Mesendoderm (in vitro differentiated cells): ENCODE data around the gene RHBDF1.

Source experiments
- DNase-seq: peaks from one replicate; pipeline ENCODE4 v3.0.0; 2013
- H2AK5ac ChIP-seq: 2 replicates; pipeline ENCODE4 v1.6.1; 2013; ENCODE audit warnings: low read length, inconsistent platforms
- H2BK120ac ChIP-seq: 2 replicates; pipeline ENCODE4 v1.6.1; 2013; ENCODE audit warnings: low read depth, mild to moderate bottlenecking, low read length, moderate library complexity, mixed read lengths
- H2BK15ac ChIP-seq: replicated peaks from 2 replicates; pipeline ENCODE4 v1.6.1; 2013; ENCODE audit warnings: low read depth, mild to moderate bottlenecking, moderate library complexity
- H2BK5ac ChIP-seq: 2 replicates; pipeline ENCODE4 v1.6.1; 2013; ENCODE audit warnings: low read length, inconsistent platforms
- H3K18ac ChIP-seq: 2 replicates; pipeline ENCODE4 v1.6.1; 2013; ENCODE audit warnings: mild to moderate bottlenecking, low read length, mixed read lengths
- H3K23ac ChIP-seq: one replicate; pipeline ENCODE4 v1.6.1; 2013; ENCODE audit warnings: low read length
- H3K27ac ChIP-seq: 2 replicates; pipeline ENCODE4 v1.5.1; 2013; ENCODE audit warnings: low read depth, mild to moderate bottlenecking, inconsistent platforms, low read length, moderate library complexity
- H3K27me3 ChIP-seq: 2 replicates; pipeline ENCODE4 v1.6.1; 2013; ENCODE audit warnings: low read length, control low read depth, mild to moderate bottlenecking, inconsistent platforms; ENCODE audit not compliant: insufficient read depth, poor library complexity
- H3K36me3 ChIP-seq: 2 replicates; pipeline ENCODE4 v1.6.1; 2013; ENCODE audit warnings: low read length, inconsistent platforms; ENCODE audit not compliant: control insufficient read depth, insufficient read depth
- H3K4ac ChIP-seq: one replicate; pipeline ENCODE4 v1.6.1; 2013; ENCODE audit warnings: low read depth, mild to moderate bottlenecking, low read length, moderate library complexity
- H3K4me1 ChIP-seq: 2 replicates; pipeline ENCODE4 v1.6.1; 2013; ENCODE audit warnings: low read depth, low read length, inconsistent platforms; ENCODE audit not compliant: control insufficient read depth
- H3K4me2 ChIP-seq: 2 replicates; pipeline ENCODE4 v1.6.1; 2013; ENCODE audit warnings: low read length
- H3K4me3 ChIP-seq: 2 replicates; pipeline ENCODE4 v1.5.1; 2013; ENCODE audit warnings: mild to moderate bottlenecking, low read length
- H3K56ac ChIP-seq: one replicate; pipeline ENCODE4 v1.6.1; 2013; ENCODE audit warnings: low read length
- H3K79me1 ChIP-seq: 2 replicates; pipeline ENCODE4 v1.6.1; 2013; ENCODE audit warnings: low read length, inconsistent platforms
- H3K79me2 ChIP-seq: 2 replicates; pipeline ENCODE4 v1.6.1; 2013; ENCODE audit warnings: mild to moderate bottlenecking, low read length; ENCODE audit not compliant: control insufficient read depth, insufficient read depth
- H3K9ac ChIP-seq: 2 replicates; pipeline ENCODE4 v1.6.1; 2013; ENCODE audit warnings: low read length, inconsistent platforms
- H4K5ac ChIP-seq: one replicate; pipeline ENCODE4 v1.6.1; 2013; ENCODE audit warnings: low read length
- H4K8ac ChIP-seq: one replicate; pipeline ENCODE4 v1.6.1; 2013; ENCODE audit warnings: low read depth, mild to moderate bottlenecking, control low read depth, low read length, moderate library complexity
- WGBS: extraction: QIAGEN DNeasy Blood & Tissue Kit; methylation state at CpG from one replicate; pipeline ENCODE4 v1.1.7; 2013; ENCODE audit warnings: low lambda C conversion rate, missing lambda C conversion rate; ENCODE audit not compliant: insufficient coverage; ENCODE audit errors: extremely low coverage; 5-methylcytosine and 5-hydroxymethylcytosine counted together

RHBDF1 gene

GRCh38 chr16:60166-60565 is 12.3 kb downstream of the RHBDF1 start:
- Histone ChIP-seq H3K4ac (no peak overlapping the region), H3K9ac (no peak overlapping the region), H3K36me3 (peaks cover 43% of the 10 kb centered on the region), H2BK5ac (no peak overlapping the region), H2AK5ac (no peak overlapping the region), H3K27me3 (no peaks in the 10 kb centered on the region), H3K18ac (no peak overlapping the region), H3K79me2 (peaks cover 1% of the 10 kb centered on the region), H3K56ac (no peak overlapping the region), H3K23ac (no peak overlapping the region), H3K4me2 (no peak overlapping the region), H3K4me3 (no peak overlapping the region), H3K79me1 (peaks cover 6% of the 10 kb centered on the region), H3K27ac (no peak overlapping the region), H2BK120ac (no peak overlapping the region), H3K4me1 (no peaks in the 10 kb centered on the region), H2BK15ac (no peak overlapping the region), H4K8ac (no peak overlapping the region), H4K5ac (no peak overlapping the region)
- WGBS, result no CpG with 5 or more reads among the region's 11 CpGs
- no peak for DNase-seq

DNA sequence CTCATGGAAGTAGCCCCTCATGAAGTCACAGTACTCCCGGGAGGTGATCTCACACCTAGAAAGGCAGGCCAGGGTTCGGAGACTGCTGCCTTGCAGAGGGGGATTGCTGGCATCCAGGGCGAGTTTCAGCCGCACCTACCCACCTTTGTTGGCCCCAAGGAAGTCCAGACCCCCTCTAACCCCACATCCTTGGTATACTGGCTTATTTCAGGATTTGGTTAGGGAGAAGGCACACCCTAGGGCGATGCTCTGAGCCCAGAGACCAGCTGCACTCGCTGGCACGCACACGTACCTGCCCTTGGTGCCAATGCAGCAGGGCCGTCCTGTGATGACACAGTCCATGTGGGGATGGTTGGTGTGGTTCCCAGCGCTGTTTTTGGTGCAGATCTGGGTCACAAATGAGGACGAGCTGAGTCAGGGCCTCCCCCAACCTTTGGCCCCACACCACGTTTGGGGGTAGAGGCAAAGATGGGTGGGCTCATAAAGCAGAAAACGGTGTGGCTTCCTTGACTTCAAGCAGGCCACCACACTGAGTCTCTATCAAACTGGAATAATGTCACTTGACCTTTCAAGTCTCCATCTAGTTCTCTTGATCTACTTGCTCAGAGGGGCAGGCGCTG is 12.9 kb downstream of the RHBDF1 start:
- no peaks in the 10 kb centered on the region for H3K79me2 ChIP-seq
- no peak overlapping the region for H2BK120ac ChIP-seq
- peaks cover 2% of the 10 kb centered on the region for H3K79me1 ChIP-seq
- no peak overlapping the region for H3K4ac ChIP-seq
- DNase-seq, result no peak
- no peaks in the 10 kb centered on the region for H3K4me1 ChIP-seq
- H3K4me2 ChIP-seq, result no peak overlapping the region
- H3K27me3 ChIP-seq, result no peaks in the 10 kb centered on the region
- H2BK5ac ChIP-seq, result no peak overlapping the region
- no peak overlapping the region for H3K4me3 ChIP-seq
- no peak overlapping the region for H3K56ac ChIP-seq
- no CpG with 5 or more reads among the region's 14 CpGs for WGBS
- no peak overlapping the region for H3K23ac ChIP-seq
- no peak overlapping the region for H2BK15ac ChIP-seq
- H4K5ac ChIP-seq, result no peak overlapping the region
- H2AK5ac ChIP-seq, result no peak overlapping the region
- no peak overlapping the region for H3K27ac ChIP-seq
- no peak overlapping the region for H3K18ac ChIP-seq
- peaks cover 40% of the 10 kb centered on the region for H3K36me3 ChIP-seq
- no peak overlapping the region for H4K8ac ChIP-seq
- no peak overlapping the region for H3K9ac ChIP-seq

- no peak overlapping the region for H2BK120ac ChIP-seq
- no peaks in the 10 kb centered on the region for H3K27me3 ChIP-seq
- no peak for DNase-seq
- no peak overlapping the region for H3K27ac ChIP-seq
- no peak overlapping the region for H4K8ac ChIP-seq
- H2BK5ac ChIP-seq, result no peak overlapping the region
- H3K56ac ChIP-seq, result no peak overlapping the region
- no peak overlapping the region for H3K9ac ChIP-seq
- no peak overlapping the region for H3K18ac ChIP-seq
- no peak overlapping the region for H2AK5ac ChIP-seq
- no peak overlapping the region for H2BK15ac ChIP-seq
- no peak overlapping the region for H4K5ac ChIP-seq
- H3K79me1 ChIP-seq, result peaks cover 2% of the 10 kb centered on the region
- no peak overlapping the region for H3K4ac ChIP-seq
- H3K79me2 ChIP-seq, result no peaks in the 10 kb centered on the region
- H3K4me3 ChIP-seq, result no peak overlapping the region
- H3K23ac ChIP-seq, result no peak overlapping the region
- peaks cover 37% of the 10 kb centered on the region for H3K36me3 ChIP-seq
- H3K4me2 ChIP-seq, result no peak overlapping the region
- WGBS, result no CpG with 5 or more reads among the region's 29 CpGs
- H3K4me1 ChIP-seq, result no peaks in the 10 kb centered on the region
Observed at GRCh38 chr16:58491-59439, 13.7 kb downstream of the RHBDF1 start.

GRCh38 chr16:57711-58110 is 14.7 kb downstream of the RHBDF1 start:
- Histone ChIP-seq H3K4me2 (no peak overlapping the region), H2BK15ac (no peak overlapping the region), H3K79me1 (peaks cover 2% of the 10 kb centered on the region), H3K18ac (no peak overlapping the region), H2AK5ac (no peak overlapping the region), H3K36me3 (peaks cover 34% of the 10 kb centered on the region), H3K23ac (no peak overlapping the region), H2BK5ac (no peak overlapping the region), H3K27ac (no peak overlapping the region), H3K4me3 (no peak overlapping the region), H4K5ac (no peak overlapping the region), H3K9ac (no peak overlapping the region), H3K79me2 (peaks cover 4% of the 10 kb centered on the region), H3K4me1 (no peaks in the 10 kb centered on the region), H4K8ac (no peak overlapping the region), H3K4ac (no peak overlapping the region), H2BK120ac (no peak overlapping the region), H3K27me3 (no peaks in the 10 kb centered on the region), H3K56ac (no peak overlapping the region)
- DNase-seq, result no peak
- no CpG with 5 or more reads among the region's 8 CpGs for WGBS

DNA sequence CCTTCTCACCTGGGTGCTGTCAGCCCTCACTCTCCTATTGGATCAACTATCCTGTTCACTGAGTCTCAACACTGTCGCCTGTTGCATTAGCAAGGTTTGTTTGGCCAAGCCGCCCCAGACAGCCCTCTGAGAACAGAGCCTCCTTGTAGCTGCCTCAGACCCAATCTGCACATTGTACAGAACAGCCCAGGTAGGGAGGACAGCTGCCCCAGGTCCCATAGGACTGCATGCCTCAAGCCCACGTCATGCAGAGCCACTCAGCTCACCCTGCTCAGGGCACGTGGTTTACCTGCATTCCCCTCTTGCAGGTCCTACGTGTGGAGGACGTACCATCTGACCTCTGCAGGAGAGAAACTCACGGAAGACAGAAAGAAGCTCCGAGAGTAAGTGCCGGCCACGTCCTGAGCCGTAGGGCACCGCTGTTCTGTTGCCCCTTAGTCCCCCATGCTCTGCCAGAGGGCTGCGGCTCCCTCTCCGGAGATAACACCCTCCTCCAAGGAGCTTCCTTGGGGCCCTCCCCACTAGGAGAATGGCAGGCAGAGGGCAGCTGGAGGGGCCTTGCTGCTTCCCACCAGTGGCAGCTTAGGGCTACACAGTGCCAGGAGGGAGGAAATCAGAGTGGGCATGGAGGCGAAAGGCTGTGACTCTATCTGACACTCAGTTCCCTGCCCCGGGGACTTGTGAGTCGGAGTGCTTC is 16.1 kb downstream of the RHBDF1 start:
- H3K56ac ChIP-seq, result no peak overlapping the region
- H3K4ac ChIP-seq, result no peak overlapping the region
- no peaks in the 10 kb centered on the region for H3K27me3 ChIP-seq
- H3K4me3 ChIP-seq, result no peak overlapping the region
- H2BK15ac ChIP-seq, result no peak overlapping the region
- no CpG with 5 or more reads among the region's 17 CpGs for WGBS
- peaks cover 3% of the 10 kb centered on the region for H3K79me1 ChIP-seq
- no peak overlapping the region for H3K4me2 ChIP-seq
- no peak overlapping the region for H3K23ac ChIP-seq
- H3K79me2 ChIP-seq, result peaks cover 9% of the 10 kb centered on the region
- H3K9ac ChIP-seq, result no peak overlapping the region
- no peak for DNase-seq
- no peak overlapping the region for H4K8ac ChIP-seq
- peaks cover under 1% of the 10 kb centered on the region for H3K4me1 ChIP-seq
- H2BK5ac ChIP-seq, result no peak overlapping the region
- no peak overlapping the region for H3K27ac ChIP-seq
- H4K5ac ChIP-seq, result no peak overlapping the region
- peaks cover 33% of the 10 kb centered on the region for H3K36me3 ChIP-seq
- no peak overlapping the region for H3K18ac ChIP-seq
- no peak overlapping the region for H2AK5ac ChIP-seq
- no peak overlapping the region for H2BK120ac ChIP-seq
